DMS53 treated with DMSO at 0.1 percent for 48 hours (cell line): ENCODE measurements around the gene TSHR.
"Not testable (repeated sequence)": the region's sequence is repeated elsewhere in the genome, so short reads cannot be mapped to it uniquely, and the experiment has no call there.

Source experiments
- DNase-seq: peaks from one replicate; lab custom pipeline; 2025; ENCODE audit not compliant: unreplicated experiment; lab: John Stamatoyannopoulos, UW

The TSHR gene

GRCh38 chr14:80948291-80948690 is 7.1 kb upstream of the TSHR start:
- no peak for DNase-seq

GRCh38 chr14:80951491-80951890 is 3.9 kb upstream of the TSHR start:
- no peak for DNase-seq

GRCh38 chr14:80953211-80953610 is 2.2 kb upstream of the TSHR start:
- DNase-seq: not testable (repeated sequence)

- peak; percentile 49 for DNase-seq
Observed at GRCh38 chr14:80954687-80955299, 628 bp upstream of the TSHR start.

- DNase-seq: no peak
Observed at GRCh38 chr14:80956102-80956501, 681 bp downstream of the TSHR start.

GRCh38 chr14:80956922-80957321 is 1.5 kb downstream of the TSHR start:
- DNase-seq: no peak

GRCh38 chr14:80957613-80958012 is 2.2 kb downstream of the TSHR start:
- no peak for DNase-seq

GRCh38 chr14:80958226-80958625 is 2.8 kb downstream of the TSHR start:
- no peak for DNase-seq

- DNase-seq: no peak
Observed at GRCh38 chr14:80958939-80959338, 3.5 kb downstream of the TSHR start.

- DNase-seq: no peak
Observed at GRCh38 chr14:80959496-80959895, 4.1 kb downstream of the TSHR start.

- no peak for DNase-seq
Observed at GRCh38 chr14:80965037-80965436, 9.6 kb downstream of the TSHR start.

- no peak for DNase-seq
Observed at GRCh38 chr14:80973931-80974641, 18.7 kb downstream of the TSHR start.

GRCh38 chr14:80974679-80975078 is 19.3 kb downstream of the TSHR start:
- DNase-seq: no peak

- DNase-seq: no peak
Observed at GRCh38 chr14:80977221-80977620, 21.8 kb downstream of the TSHR start.

GRCh38 chr14:80978403-80978802 is 23.0 kb downstream of the TSHR start:
- no peak for DNase-seq

GRCh38 chr14:80979951-80980350 is 24.5 kb downstream of the TSHR start:
- DNase-seq: no peak

- DNase-seq: no peak
Observed at GRCh38 chr14:80981156-80981555, 25.7 kb downstream of the TSHR start.

- DNase-seq: no peak
Observed at GRCh38 chr14:80981673-80982072, 26.3 kb downstream of the TSHR start.

GRCh38 chr14:80982711-80983110 is 27.3 kb downstream of the TSHR start:
- no peak for DNase-seq

- DNase-seq: peak; percentile 69
Observed at GRCh38 chr14:80987235-80988032, 32.0 kb downstream of the TSHR start.

GRCh38 chr14:80988192-80988591 is 32.8 kb downstream of the TSHR start:
- no peak for DNase-seq
